Panc1 (cell line): Measurements from ENCODE around the gene SVBP. TPM values are rescaled to one million over a fixed set of nuclear protein-coding genes. Genes with fewer than 3 reads are reported as not detected.

Experiments
- ATAC-seq: fragments of 200-7000 bp; cut with Tn5 transposase; 2 replicates; pipeline ENCODE4 v1.9.1; 2020; ENCODE audit warnings: mild to moderate bottlenecking, moderate library complexity
- BruUV-seq: library from RNA; stranded (reverse); fragments of 400-500 nt; replicated peaks from 2 replicates; lab custom pipeline; 2021; lab: Mats Ljungman, UMichigan
- CTCF ChIA-PET: fragments of 300-600 bp; sonication (Branson Sonifier 250); formaldehyde crosslinking; loops from one replicate; lab custom pipeline; 2022; ENCODE audit warnings: antibody characterized with exemption; lab: Charles Lee
- POLR2A ChIA-PET: fragments of 300-600 bp; sonication (Branson Sonifier 250); formaldehyde crosslinking; loops from one replicate; lab custom pipeline; 2022; ENCODE audit warnings: antibody characterized with exemption; lab: Charles Lee
- DNase-seq: peaks from one replicate; pipeline ENCODE4 v3.0.0-alpha.2; 2010; ENCODE audit warnings: low read depth, low spot score
- H3K27ac ChIP-seq: 2 replicates; pipeline ENCODE4 v1.5.1; 2011; ENCODE audit warnings: mild to moderate bottlenecking, low read length, inconsistent platforms
- H3K27me3 ChIP-seq: fragments of 200-500 bp; sonication (Bioruptor generic); 2 replicates; pipeline ENCODE4 v1.6.0; 2014; ENCODE audit warnings: low read length, inconsistent platforms; ENCODE audit not compliant: control insufficient read depth, insufficient read depth
- H3K36me3 ChIP-seq: fragments of 200-500 bp; sonication (Bioruptor generic); 2 replicates; pipeline ENCODE4 v1.5.1; 2014; ENCODE audit warnings: inconsistent platforms, mild to moderate bottlenecking, low read length, moderate library complexity; ENCODE audit not compliant: control insufficient read depth, insufficient read depth
- H3K4me1 ChIP-seq: 2 replicates; pipeline ENCODE4 v1.5.1; 2011; ENCODE audit warnings: inconsistent platforms, mild to moderate bottlenecking, low read length, moderate library complexity; ENCODE audit not compliant: control insufficient read depth, insufficient read depth
- H3K4me3 ChIP-seq, 2 experiments: 2 replicates each; pipeline ENCODE4 v1.5.1; 2011 to 2012; ENCODE audit warnings: low read depth in 2 of 2, low read length in 2 of 2, mild to moderate bottlenecking in 2 of 2, inconsistent platforms in 1 of 2, moderate library complexity in 1 of 2
- H3K9me3 ChIP-seq: fragments of 200-500 bp; sonication (Bioruptor generic); 2 replicates; pipeline ENCODE4 v1.5.1; 2014; ENCODE audit warnings: low read depth, mild to moderate bottlenecking, inconsistent platforms, low read length, moderate library complexity; ENCODE audit not compliant: control insufficient read depth, insufficient read depth
- POLR2AphosphoS5 ChIP-seq: IDR thresholded peaks from 2 replicates; pipeline ENCODE4 v1.6.1; 2012; ENCODE audit warnings: mild to moderate bottlenecking, low read depth, low read length, moderate library complexity
- SIN3A ChIP-seq: IDR thresholded peaks from 2 replicates; pipeline ENCODE4 v1.6.1; 2012; ENCODE audit warnings: low read depth, mild to moderate bottlenecking, low read length, moderate library complexity, borderline replicate concordance; ENCODE audit not compliant: insufficient read depth
- TCF7L2 ChIP-seq: IDR thresholded peaks from 2 replicates; pipeline ENCODE4 v1.6.1; 2011; ENCODE audit warnings: mild to moderate bottlenecking, low read depth, low read length, inconsistent platforms
- in situ Hi-C: cut with HindIII; loops from 2 replicates; pipeline ENCODE4 v1.10.0; 2016; ENCODE audit warnings: low sequenced_read_pairs, low pct_unique_long_range_greater_than_20kb
- intact Hi-C: fragments of 100-400 bp; cut with micrococcal nuclease; formaldehyde crosslinking; loops from one replicate; pipeline ENCODE4 v1.10.0; 2022; ENCODE audit not compliant: unreplicated experiment
- total RNA-seq: library from RNA; stranded (reverse); gene quantifications from one replicate; pipeline ENCODE4 v1.2.1, GENCODE V29; 2021; ENCODE audit not compliant: unreplicated experiment
- TF ChIP-seq, protein P1 (sequence below), 2 experiments: IDR thresholded peaks; 2 replicates each; pipeline ENCODE4 v1.6.1; 2011 to 2012; ENCODE audit warnings: low read depth in 2 of 2, control low read depth in 1 of 2, low read length in 1 of 2, mild to moderate bottlenecking in 1 of 2, moderate library complexity in 1 of 2; ENCODE audit not compliant: insufficient read depth in 1 of 2
- TF ChIP-seq, protein P2 (sequence below): fragments of 450-650 bp; IDR thresholded peaks from 2 replicates; pipeline ENCODE4 v1.5.1; 2017; ENCODE audit warnings: mild to moderate bottlenecking

Gene SVBP
- total RNA-seq, 1 experiment from 2014 or later: 21.2 TPM

DNA sequence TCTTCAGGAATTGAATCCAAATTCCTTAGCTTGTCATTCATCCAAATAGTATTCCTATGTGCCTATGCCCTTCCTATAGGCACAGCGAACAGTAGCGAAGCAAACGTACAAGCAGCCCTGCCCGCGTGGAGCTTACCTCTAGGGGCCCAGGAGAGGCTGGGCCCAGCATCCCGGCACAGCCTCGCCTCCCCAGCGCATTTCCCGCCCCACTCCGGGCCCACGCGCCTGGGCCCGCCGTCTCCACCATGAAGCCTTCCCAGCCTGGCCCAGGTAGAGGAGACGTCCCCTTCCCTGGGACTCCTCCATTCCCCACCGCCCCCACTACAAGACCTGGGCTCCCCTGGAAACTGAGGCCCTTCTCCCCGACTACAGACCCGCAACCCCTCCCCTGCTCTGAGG is 32.7 kb downstream of the SVBP start:
- in situ Hi-C loops (no loop called here), intact Hi-C loops (no loop called here)
- no peak for TF ChIP-seq SIN3A
- TF ChIP-seq POLR2AphosphoS5: no peak
- TF ChIP-seq, protein P1, sequence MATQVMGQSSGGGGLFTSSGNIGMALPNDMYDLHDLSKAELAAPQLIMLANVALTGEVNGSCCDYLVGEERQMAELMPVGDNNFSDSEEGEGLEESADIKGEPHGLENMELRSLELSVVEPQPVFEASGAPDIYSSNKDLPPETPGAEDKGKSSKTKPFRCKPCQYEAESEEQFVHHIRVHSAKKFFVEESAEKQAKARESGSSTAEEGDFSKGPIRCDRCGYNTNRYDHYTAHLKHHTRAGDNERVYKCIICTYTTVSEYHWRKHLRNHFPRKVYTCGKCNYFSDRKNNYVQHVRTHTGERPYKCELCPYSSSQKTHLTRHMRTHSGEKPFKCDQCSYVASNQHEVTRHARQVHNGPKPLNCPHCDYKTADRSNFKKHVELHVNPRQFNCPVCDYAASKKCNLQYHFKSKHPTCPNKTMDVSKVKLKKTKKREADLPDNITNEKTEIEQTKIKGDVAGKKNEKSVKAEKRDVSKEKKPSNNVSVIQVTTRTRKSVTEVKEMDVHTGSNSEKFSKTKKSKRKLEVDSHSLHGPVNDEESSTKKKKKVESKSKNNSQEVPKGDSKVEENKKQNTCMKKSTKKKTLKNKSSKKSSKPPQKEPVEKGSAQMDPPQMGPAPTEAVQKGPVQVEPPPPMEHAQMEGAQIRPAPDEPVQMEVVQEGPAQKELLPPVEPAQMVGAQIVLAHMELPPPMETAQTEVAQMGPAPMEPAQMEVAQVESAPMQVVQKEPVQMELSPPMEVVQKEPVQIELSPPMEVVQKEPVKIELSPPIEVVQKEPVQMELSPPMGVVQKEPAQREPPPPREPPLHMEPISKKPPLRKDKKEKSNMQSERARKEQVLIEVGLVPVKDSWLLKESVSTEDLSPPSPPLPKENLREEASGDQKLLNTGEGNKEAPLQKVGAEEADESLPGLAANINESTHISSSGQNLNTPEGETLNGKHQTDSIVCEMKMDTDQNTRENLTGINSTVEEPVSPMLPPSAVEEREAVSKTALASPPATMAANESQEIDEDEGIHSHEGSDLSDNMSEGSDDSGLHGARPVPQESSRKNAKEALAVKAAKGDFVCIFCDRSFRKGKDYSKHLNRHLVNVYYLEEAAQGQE (IDR thresholded peaks at IDR 0.05; ENCODE audit: insufficient read depth in 1 of 2, low read depth in 2 of 2, low read length in 1 of 2): no peak
- TF ChIP-seq, protein P2, sequence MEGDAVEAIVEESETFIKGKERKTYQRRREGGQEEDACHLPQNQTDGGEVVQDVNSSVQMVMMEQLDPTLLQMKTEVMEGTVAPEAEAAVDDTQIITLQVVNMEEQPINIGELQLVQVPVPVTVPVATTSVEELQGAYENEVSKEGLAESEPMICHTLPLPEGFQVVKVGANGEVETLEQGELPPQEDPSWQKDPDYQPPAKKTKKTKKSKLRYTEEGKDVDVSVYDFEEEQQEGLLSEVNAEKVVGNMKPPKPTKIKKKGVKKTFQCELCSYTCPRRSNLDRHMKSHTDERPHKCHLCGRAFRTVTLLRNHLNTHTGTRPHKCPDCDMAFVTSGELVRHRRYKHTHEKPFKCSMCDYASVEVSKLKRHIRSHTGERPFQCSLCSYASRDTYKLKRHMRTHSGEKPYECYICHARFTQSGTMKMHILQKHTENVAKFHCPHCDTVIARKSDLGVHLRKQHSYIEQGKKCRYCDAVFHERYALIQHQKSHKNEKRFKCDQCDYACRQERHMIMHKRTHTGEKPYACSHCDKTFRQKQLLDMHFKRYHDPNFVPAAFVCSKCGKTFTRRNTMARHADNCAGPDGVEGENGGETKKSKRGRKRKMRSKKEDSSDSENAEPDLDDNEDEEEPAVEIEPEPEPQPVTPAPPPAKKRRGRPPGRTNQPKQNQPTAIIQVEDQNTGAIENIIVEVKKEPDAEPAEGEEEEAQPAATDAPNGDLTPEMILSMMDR: no peak
- TF ChIP-seq TCF7L2: no peak
- Histone ChIP-seq H3K9me3 (no peaks in the 10 kb centered on the region), H3K36me3 (no peaks in the 10 kb centered on the region), H3K4me1 (no peaks in the 10 kb centered on the region), H3K27ac (no peak overlapping the region), H3K27me3 (no peaks in the 10 kb centered on the region), H3K4me3 (no peak overlapping the region)
- no peak for DNase-seq
- peak; percentile 32; the same call in 1 of the 2 replicates for ATAC-seq
- ChIA-PET CTCF (no interaction called here), POLR2A (no interaction called here)
- no TSS peak for BruUV-seq

DNA sequence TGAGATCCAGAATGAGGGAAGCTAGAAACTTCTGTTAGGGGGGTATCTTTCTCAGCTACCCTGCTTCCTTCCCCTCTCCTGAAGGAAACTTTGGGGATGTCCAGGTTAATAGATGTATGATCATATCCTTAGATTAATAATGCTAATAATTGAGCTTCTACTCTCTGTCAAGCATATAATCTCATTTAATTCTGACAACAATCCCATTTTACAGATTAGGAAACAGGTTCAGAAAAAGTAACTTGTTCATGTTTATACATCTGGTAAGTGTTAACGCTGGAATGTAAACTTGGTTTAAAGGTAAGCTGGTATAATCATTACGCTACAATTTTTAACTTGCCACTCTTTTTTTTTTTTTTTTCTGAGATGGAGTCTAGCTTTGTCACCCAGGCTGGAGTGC is 34.1 kb downstream of the SVBP start:
- TF ChIP-seq, protein P1 (IDR thresholded peaks at IDR 0.05; ENCODE audit: insufficient read depth in 1 of 2, low read depth in 2 of 2, low read length in 1 of 2): no peak
- TF ChIP-seq, protein P2: no peak
- TF ChIP-seq TCF7L2 (no peak), SIN3A (no peak), POLR2AphosphoS5 (no peak)
- CTCF ChIA-PET: no interaction called here
- in situ Hi-C loops: no loop called here

More for the DNA sequence above, 34.1 kb downstream of the SVBP start:
- H3K9me3 ChIP-seq: no peaks in the 10 kb centered on the region
- ATAC-seq (no peak), DNase-seq (no peak)
- H3K36me3 ChIP-seq: no peaks in the 10 kb centered on the region
- no peak overlapping the region for H3K27ac ChIP-seq
- intact Hi-C loops: no loop called here
- POLR2A ChIA-PET: no interaction called here
- no peak overlapping the region for H3K4me3 ChIP-seq
- BruUV-seq: no TSS peak
- no peaks in the 10 kb centered on the region for H3K27me3 ChIP-seq
- H3K4me1 ChIP-seq: no peaks in the 10 kb centered on the region
